ENCODE results near the gene CHST4.

GRCh38 chr16:71557299-71557698, 31.1 kb downstream of the CHST4 start:
- TF ChIP-seq CTCF (conservative IDR thresholded peaks at IDR 0.05; ENCODE audit: low read depth, low read length) (no peak), SMC3 (IDR thresholded peaks at IDR 0.05; ENCODE audit: low read depth, low read length) (no peak), POLR2A (IDR thresholded peaks at IDR 0.05; ENCODE audit: low read depth, low read length) (no peak), NFE2L2 (IDR thresholded peaks at IDR 0.05; ENCODE audit: low read depth, low read length) (no peak), RAD21 (IDR thresholded peaks at IDR 0.05; ENCODE audit: low read length) (no peak), MAFK (IDR thresholded peaks at IDR 0.05; ENCODE audit: low read depth, low read length) (no peak), FOS (IDR thresholded peaks at IDR 0.05; ENCODE audit: low read depth, low read length) (no peak), RCOR1 (IDR thresholded peaks at IDR 0.05; ENCODE audit: insufficient replicate concordance, low read length) (no peak), CEBPB (IDR thresholded peaks at IDR 0.05; ENCODE audit: low read depth, low read length) (no peak)

All from IMR-90 (cell line).